Endothelial cell of umbilical vein (primary cell): Measurements from ENCODE around the gene MAMDC2.

Source experiments
- POLR2A ChIP-seq: IDR thresholded peaks from 2 replicates; pipeline ENCODE4 v1.6.1; 2012; ENCODE audit warnings: low read depth, mild to moderate bottlenecking, control low read depth, low read length
- POLR2AphosphoS5 ChIP-seq: IDR thresholded peaks from 2 replicates; pipeline ENCODE4 v1.6.1; 2012; ENCODE audit warnings: low read depth, mild to moderate bottlenecking, control low read depth, low read length, moderate library complexity; ENCODE audit not compliant: insufficient read depth

- TF ChIP-seq POLR2AphosphoS5 (no peak), POLR2A (no peak)
Observed at GRCh38 chr9:70015099-70015498, 28.5 kb upstream of the MAMDC2 start.
